ENCODE results near the gene RHBDL1.
"Not testable (repeated sequence)": the region's sequence is repeated elsewhere in the genome, so short reads cannot be mapped to it uniquely, and the experiment has no call there.

The RHBDL1 gene

DNA sequence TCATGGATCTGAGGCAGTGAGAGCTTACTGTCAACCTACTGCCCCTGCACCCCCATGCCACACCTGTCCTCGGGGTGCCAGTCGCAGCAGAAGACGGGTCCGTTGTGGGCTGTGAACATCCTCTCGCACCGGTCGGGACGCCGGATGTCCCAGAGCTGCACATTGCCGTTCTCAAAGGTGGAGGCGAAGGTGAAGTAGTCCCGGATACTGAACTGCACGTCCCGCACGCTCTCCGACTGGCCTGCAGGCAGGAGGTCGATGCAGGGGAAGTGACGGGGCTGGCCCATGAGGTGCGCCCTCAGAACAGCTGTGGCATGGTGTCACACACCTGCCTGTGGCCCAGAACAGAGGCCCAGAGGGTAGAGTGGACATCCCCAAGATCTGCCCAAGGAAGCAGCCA lies 12.0 kb downstream of the RHBDL1 start:
- no peak for DNase-seq

DNA sequence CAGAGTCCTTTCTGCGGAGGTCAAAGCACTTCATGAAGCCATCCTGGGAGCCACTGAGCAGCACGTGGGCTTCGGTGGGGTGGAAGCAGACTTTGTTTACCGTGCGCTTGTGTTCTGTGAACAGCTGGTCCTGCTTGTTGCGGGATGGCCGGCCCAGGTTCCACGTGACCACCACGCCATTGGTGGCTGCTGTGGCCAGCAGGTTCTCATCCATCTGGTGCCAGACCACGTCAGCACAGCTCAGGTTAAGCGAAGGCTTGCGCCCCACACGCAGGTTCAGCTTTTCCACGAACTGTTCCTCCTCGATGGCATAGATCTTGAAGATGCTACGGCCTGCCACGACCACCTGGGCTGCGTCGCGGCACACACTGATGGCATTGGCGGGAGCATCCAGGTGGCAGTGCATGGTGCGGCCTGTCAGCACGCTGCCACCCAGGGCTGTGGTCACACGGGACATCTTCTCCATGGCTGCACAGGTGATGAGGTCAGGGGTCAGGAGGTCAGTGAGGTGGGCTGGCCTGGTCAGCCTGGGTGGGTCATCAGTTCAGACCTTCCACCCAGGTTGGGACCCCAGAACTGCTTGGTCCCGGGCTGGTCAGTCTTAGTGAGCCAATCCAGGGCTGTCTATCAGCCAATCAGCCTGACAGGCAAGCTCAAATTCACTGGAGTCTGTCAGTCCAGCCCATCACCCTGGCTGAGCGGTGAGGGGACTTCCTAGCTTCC lies 13.9 kb downstream of the RHBDL1 start:
- no peak for DNase-seq

DNA sequence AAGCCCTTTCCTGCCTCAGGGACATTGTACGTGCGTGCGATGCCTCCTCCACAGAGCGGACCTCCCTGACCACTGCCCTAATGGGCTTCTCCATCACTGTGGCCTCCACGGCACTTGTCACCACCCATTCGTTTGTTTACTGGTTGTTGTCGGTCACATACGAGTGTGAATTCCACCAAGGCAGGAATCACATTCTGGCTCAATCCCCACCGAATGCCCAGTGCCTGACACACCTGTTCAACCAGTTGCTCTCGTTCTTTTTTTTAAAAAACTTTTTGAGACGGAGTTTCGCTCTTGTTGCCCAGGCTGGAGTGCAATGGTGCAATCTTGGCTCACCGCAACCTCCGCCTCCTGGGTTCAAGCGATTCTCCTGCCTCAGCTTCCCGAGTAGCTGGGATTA lies 15.8 kb downstream of the RHBDL1 start:
- not testable (repeated sequence) for DNase-seq

- no peak for DNase-seq
Measured at GRCh38 chr16:692356-693108, 17.1 kb downstream of the RHBDL1 start.

DNA sequence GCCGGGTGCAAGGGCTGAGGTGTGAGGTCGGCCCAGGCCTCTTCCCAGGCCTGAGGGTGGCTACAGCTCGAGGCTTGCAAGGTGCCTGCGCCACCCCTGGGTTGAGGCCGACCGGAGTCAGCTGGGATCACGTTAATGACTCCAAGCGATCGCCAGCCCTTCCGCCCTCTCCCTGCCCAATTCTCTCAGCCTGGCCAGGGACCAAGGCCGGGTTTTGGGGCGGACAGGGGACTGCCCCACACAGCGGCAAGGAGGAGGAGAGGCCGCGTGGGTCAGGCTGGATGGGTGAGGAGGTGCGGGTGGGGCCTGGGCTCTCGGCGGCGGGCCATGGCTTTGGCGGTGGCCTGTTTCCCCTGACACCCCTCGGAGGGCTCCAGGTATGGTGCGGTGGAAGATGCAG lies 17.9 kb downstream of the RHBDL1 start:
- no peak for DNase-seq

GRCh38 chr16:693766-694165 lies 18.3 kb downstream of the RHBDL1 start:
- no peak for DNase-seq

GRCh38 chr16:694187-694862 lies 18.9 kb downstream of the RHBDL1 start:
- no peak for DNase-seq

GRCh38 chr16:694863-695354 lies 19.4 kb downstream of the RHBDL1 start:
- DNase-seq = no peak

GRCh38 chr16:695355-696089 lies 20.1 kb downstream of the RHBDL1 start:
- no peak for DNase-seq

DNA sequence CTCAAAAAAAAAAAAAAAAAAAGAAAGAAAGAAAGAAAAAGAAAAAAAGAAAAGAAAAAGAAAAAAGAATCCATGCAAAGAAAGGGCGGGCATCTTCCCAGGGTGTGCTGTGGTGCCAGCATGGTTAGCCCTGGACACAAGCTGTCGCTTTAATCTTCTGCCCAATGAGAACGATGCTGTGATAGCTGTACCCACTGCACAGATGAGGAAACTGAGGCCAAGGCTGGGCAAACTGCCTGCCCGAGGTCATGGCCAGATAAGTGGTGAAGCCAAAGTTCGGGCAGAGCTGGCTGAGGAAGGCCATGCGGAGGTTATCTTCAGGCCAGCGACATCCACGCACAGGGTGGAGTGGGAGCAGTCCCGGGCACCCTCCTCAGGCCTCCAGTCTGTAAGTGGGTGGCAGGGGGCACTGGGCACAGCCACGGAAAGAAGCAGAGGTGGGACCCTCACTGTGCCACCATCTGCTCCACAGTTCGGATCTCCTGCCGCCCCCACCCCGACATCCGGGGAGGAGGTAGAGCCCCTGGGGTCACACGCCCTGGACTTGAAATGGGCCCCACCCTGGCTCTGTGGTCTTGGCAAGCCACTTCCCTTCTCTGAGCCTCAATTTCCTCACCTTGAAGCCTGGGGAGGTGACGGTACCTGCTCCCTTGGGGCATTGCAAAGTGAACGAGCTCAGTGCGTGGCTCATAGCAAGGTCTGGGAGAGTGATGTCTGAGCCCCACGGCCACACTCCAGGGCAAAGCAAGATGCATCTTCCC lies 23.6 kb downstream of the RHBDL1 start:
- no peak for DNase-seq

DNA sequence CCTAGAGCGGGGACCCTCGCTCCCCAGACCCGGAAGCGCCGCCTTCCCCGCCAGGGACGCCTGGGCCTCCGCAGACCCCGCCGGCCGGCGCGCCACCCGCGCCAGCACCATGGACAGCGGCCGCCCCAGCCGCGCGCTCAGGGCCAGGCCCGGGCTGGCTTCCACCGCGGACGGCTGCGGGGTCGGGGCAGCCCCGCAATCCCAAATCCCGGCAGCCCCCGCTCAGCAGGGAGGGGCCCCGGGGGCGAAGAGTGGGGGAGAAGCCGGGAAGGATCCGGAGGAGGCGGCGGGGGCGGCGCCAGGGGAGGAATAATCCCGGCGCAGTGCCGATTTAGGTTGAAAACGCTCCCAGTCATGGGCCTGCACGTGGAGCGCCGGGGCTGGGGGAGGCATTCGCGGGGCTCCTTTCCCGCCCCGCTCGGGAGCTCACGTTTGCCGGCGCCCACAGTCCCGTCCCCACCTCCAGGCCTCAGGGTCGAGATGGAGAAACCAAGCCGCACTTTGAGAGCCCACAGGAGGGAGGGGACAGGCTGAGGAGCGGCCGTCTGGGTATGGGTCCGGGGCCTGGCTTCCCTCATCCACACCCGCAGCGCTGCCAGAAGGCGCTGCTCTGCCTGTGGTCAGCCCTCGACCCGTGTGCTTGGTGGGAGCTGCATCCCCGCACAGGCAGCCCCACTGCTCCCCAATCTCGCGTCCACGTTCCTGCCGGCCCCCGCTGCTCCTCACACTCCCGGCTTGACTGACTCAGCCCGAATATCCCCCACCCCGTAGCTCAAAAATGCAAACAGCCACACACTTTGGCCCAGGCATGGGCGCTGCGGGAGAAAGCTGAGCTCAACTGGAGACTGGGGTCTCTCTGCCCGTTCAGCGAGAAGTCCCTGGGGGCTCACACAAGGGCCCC lies 25.5 kb downstream of the RHBDL1 start:
- no peak for DNase-seq

DNA sequence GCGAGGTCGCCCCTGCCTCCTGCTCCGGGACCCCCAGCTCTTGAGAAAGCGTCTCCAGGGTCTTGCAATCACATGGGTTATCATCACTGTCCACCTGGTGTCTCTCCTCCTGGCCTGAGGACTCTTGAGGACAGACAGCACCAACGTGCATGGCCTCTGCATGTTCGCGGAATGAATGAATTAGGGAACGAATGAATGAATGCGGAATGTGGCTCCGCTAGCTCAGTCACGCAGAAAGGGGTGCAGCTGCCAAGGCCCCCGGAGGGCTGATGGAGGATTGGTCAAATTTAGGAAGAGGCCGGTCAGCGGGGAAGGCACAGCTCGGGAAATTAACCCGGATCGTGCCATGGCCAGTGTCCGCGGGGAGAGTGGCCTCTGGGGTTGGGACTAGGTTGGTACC lies 26.9 kb downstream of the RHBDL1 start:
- DNase-seq = no peak

DNA sequence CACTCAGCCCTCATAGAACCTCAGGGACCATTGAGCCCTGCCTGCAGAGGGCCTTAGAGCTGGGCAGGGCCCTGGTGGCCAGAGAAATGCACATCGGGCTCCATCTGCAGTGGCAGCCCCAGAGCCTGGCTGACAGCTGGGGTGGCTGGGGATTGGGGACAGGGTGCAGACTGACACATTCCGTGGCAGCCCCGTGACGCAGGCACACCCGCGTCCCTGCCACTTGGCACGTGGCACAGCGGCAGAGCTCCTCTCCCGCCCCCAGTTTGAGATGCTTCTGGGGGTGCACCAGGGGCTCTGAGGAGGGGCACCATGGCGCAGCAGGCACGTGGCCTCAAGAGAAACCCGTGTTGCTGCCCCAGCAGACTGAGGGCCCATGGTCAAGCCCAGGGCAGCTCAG lies 27.9 kb downstream of the RHBDL1 start:
- no peak for DNase-seq

- DNase-seq = no peak
Measured at GRCh38 chr16:704047-704446, 28.6 kb downstream of the RHBDL1 start.

DNA sequence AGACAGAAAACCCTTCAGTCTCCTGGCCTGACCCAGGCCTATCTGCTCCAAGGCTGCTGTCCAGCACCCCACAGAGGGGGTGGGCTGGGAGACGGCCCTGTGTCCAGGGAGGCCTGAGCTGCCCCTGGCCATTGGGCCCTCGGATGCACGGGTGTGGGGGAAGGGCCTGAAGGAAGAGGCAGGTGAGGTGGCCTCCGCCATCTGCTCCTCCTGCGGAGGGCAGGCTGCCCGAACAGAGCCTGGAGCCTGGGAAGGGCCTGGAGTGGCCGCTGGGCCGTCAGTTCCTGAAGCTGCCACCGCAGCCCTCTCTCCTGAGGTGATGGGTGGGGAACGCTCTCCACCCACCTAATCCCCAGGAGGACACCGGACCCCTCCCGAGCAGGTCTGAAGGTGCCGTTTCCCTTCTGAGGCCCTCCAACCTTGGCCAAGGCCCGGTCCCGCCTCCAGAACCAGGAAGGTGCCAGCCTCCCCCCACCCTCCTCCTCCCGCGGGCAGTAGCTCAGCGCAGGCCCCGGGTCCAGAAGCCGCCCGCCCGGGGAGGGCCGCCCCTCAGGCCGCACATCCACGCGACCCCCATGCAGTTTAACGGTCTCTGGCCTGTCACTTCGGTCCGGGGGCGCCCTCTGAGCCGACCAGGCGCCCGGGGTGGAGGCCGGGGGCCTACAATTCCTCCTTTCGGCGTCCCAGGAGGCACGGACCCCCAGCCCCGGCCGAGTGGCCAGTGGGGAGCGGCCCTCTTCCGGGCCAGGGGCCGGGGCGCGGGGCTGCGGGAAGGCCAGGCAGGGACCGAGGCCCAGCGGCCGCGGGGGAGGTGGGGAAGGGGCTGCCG lies 29.3 kb downstream of the RHBDL1 start:
- DNase-seq = no peak

DNA sequence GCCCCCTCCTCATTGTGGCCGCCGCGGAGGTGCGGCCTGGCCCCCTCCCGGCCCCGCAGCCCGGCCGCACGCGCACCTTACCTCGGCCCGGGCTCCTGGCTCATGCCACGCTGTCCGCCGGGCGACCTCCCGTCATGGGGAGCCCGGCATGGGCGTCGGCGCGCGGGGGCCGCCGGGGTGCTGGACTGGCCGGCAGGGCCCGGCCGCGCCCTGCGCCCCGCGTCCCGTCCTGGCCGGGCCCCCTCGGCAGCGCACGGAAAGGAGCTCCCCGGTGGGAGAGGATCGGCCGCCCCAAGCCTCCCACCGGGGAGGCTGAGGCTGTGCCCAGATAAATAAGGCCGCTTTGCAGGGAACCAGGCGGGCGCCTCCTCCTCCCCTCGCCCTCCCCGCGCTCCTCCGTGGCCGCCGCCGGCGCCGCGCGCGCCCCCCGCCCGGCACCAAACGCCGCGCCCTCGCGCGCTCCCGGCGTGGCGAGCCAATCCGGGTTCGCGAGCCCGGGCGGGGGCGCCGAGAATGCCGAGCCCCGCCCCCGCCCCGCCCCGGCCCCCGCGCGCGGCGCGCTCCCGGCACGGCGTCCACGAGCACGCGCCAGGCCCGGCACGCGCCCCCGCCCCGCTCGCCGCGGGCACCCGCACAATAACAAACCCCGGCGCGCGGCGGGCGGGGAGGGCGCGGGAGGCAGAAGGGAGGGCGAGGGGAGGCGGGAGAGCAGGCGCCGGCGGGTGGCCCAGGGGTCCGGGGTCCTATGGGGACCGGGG lies 30.1 kb downstream of the RHBDL1 start, which contains the start of gene FBXL16:
TSS of gene FBXL16 (minus strand) at position 371 of the 758 bp plus-strand sequence. CDS start 8,396 bp downstream, outside the sequence.
- DNase-seq = no peak

DNA sequence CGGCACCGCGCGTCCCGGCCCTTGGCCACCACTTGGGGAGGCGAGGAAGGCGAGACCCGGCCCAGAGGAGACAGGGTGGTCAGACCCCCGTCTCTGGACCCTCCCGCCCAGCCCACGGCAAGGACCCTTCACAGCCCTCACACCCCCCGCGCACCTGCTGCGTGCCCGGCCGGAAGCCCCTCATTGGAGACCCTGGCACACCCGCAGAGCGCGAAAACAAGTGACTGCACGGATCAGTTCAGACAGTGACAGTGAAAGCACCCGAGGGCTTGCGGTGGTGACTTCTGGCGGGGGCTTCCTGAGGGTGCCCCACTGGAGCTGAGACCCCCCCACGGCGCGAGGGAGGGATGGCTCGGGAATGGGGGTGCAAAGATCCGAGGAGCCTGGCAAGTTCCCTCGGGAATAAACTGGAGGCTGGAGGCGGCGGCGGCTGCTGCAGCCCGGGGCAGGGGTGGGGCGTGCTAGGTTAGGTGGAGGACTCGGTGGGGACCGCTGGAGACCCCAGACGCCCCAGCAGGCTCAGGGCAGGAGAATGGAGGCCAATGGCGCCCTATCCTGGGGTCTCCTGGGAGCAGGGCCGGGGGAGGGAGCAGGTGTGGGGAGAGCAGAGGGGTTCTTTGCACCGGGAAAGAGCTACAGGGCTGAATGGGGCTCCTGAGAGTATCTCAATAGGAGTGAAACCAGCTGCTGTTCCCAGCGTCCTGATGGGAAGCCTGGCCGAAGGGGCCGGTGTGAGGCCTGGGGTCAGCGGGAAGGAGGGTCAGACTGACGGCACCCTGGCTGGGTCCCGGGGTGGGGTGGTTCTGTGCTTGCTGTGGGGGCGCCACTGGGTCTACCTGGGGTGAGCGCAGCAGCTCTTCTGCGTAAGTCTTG lies 31.0 kb downstream of the RHBDL1 start:
- DNase-seq = no peak

GRCh38 chr16:707062-707538 lies 31.6 kb downstream of the RHBDL1 start:
- no peak for DNase-seq
